Liver (tissue), 9 donors: ENCODE measurements around the gene PSMB9. TPM values are rescaled to one million over a fixed set of nuclear protein-coding genes. Genes with fewer than 3 reads are reported as not detected.

Experiments used
- DNase-seq: peaks from one replicate; pipeline ENCODE4 v3.0.0-alpha.2; 2017; ENCODE audit warnings: low spot score
- H3K27ac ChIP-seq, 2 donors: one replicate each; pipeline ENCODE4 v1.7.0; 2013; ENCODE audit warnings: inconsistent platforms in 2 of 2, low read length in 2 of 2, control low read depth in 1 of 2, low read depth in 1 of 2, mild to moderate bottlenecking in 1 of 2
- H3K27me3 ChIP-seq, 4 donors: one replicate each; pipeline versions ENCODE4 v1.6.1 to v1.7.0; 2013; ENCODE audit warnings: low read length in 3 of 4, inconsistent platforms in 1 of 4, mild to moderate bottlenecking in 1 of 4, moderate library complexity in 1 of 4; ENCODE audit not compliant: control insufficient read depth in 4 of 4, insufficient read depth in 4 of 4
- H3K36me3 ChIP-seq, 4 donors: one replicate each; pipeline versions ENCODE4 v1.6.1 to v1.7.0; 2013; ENCODE audit warnings: low read length in 3 of 4, mild to moderate bottlenecking in 3 of 4, low read depth in 1 of 4, moderate library complexity in 1 of 4; ENCODE audit not compliant: control insufficient read depth in 4 of 4, insufficient read depth in 3 of 4
- H3K4me1 ChIP-seq, 4 donors: one replicate each; pipeline versions ENCODE4 v1.6.1 to v1.7.0; 2013; ENCODE audit warnings: low read length in 3 of 4, mild to moderate bottlenecking in 3 of 4, moderate library complexity in 1 of 4; ENCODE audit not compliant: control insufficient read depth in 4 of 4, insufficient read depth in 4 of 4
- H3K4me3 ChIP-seq, 3 donors: one replicate each; pipeline versions ENCODE4 v1.6.1 to v1.7.0; 2013; ENCODE audit warnings: low read length in 3 of 3, control low read depth in 1 of 3, low read depth in 1 of 3, mild to moderate bottlenecking in 1 of 3
- H3K9ac ChIP-seq, 2 donors: one replicate each; pipeline ENCODE4 v1.7.0; 2013; ENCODE audit warnings: low read length in 2 of 2, mild to moderate bottlenecking in 2 of 2, moderate library complexity in 2 of 2, control low read depth in 1 of 2, low read depth in 1 of 2
- H3K9me3 ChIP-seq, 4 donors: one replicate each; pipeline versions ENCODE4 v1.6.1 to v1.7.0; 2013; ENCODE audit warnings: low read length in 3 of 4; ENCODE audit not compliant: control insufficient read depth in 4 of 4
- EGR1 ChIP-seq, 2 donors: IDR thresholded peaks; 2 replicates each; pipeline ENCODE4 v1.6.1; 2016 to 2018; ENCODE audit warnings: antibody characterized with exemption in 2 of 2, low read depth in 2 of 2
- FOXA1 ChIP-seq: IDR thresholded peaks from 2 replicates; pipeline ENCODE4 v1.6.1; 2016; ENCODE audit warnings: antibody characterized with exemption
- FOXA2 ChIP-seq: IDR thresholded peaks from 2 replicates; pipeline ENCODE4 v1.6.1; 2016; ENCODE audit warnings: antibody characterized with exemption
- GABPA ChIP-seq, 2 donors: IDR thresholded peaks in 1 of 2; conservative IDR thresholded peaks in 1 of 2; 2 replicates each; pipeline ENCODE4 v1.6.1; 2016; ENCODE audit warnings: antibody characterized with exemption in 2 of 2, mild to moderate bottlenecking in 1 of 2, moderate library complexity in 1 of 2
- HNF4A ChIP-seq, 2 donors: conservative IDR thresholded peaks; 2 replicates each; pipeline ENCODE4 v1.6.1; 2016; ENCODE audit warnings: antibody characterized with exemption in 2 of 2, mild to moderate bottlenecking in 2 of 2
- HNF4G ChIP-seq: IDR thresholded peaks from 2 replicates; pipeline ENCODE4 v1.6.1; 2016; ENCODE audit warnings: antibody characterized with exemption
- JUND ChIP-seq, 2 donors: IDR thresholded peaks; 2 replicates each; pipeline ENCODE4 v1.6.1; 2016; ENCODE audit warnings: antibody characterized with exemption in 2 of 2
- NR2F2 ChIP-seq: IDR thresholded peaks from 2 replicates; pipeline ENCODE4 v1.6.1; 2016; ENCODE audit warnings: antibody characterized with exemption
- RAD21 ChIP-seq, 2 donors: IDR thresholded peaks; 2 replicates each; pipeline ENCODE4 v1.6.1; 2016; ENCODE audit warnings: antibody characterized with exemption in 2 of 2, mild to moderate bottlenecking in 2 of 2
- RXRA ChIP-seq, 2 donors: IDR thresholded peaks; 2 replicates each; pipeline ENCODE4 v1.6.1; 2017 to 2018; ENCODE audit warnings: antibody characterized with exemption in 2 of 2, mild to moderate bottlenecking in 1 of 2
- SP1 ChIP-seq: IDR thresholded peaks from 2 replicates; pipeline ENCODE4 v1.6.1; 2018; ENCODE audit warnings: antibody characterized with exemption, mild to moderate bottlenecking
- TAF1 ChIP-seq: conservative IDR thresholded peaks from 2 replicates; pipeline ENCODE4 v1.6.1; 2016; ENCODE audit warnings: antibody characterized with exemption, mild to moderate bottlenecking
- YY1 ChIP-seq: IDR thresholded peaks from 2 replicates; pipeline ENCODE4 v1.6.1; 2016; ENCODE audit warnings: antibody characterized with exemption, mild to moderate bottlenecking
- WGBS: extraction: QIAGEN DNeasy Blood & Tissue Kit; methylation state at CpG from one replicate; pipeline ENCODE4 v1.1.7; 2013; 5-methylcytosine and 5-hydroxymethylcytosine counted together
- polyA plus RNA-seq, 2 donors: library from polyadenylated mRNA; stranded (reverse) in 1 of 2; unstranded in 1 of 2; fragments of 200-250 nt in 1 of 2; fragments of >200 nt in 1 of 2; fragmentation: Nextera tagmentation in 1 of 2; extraction: Ambion mirVana in 1 of 2; gene quantifications; one replicate each; pipeline versions ENCODE4 v1.2.1 to v1.2.3, GENCODE V29; 2013 to 2015
- total RNA-seq, 2 donors: library from RNA; depleted of rRNA; stranded (reverse); fragments of >200 nt; gene quantifications; one replicate each; pipeline ENCODE4 v1.2.3, GENCODE V29; 2014
- TF ChIP-seq, protein P1 (sequence below): IDR thresholded peaks from 2 replicates; pipeline ENCODE4 v1.6.1; 2016; ENCODE audit warnings: antibody characterized with exemption, mild to moderate bottlenecking
- TF ChIP-seq, protein P2 (sequence below): IDR thresholded peaks from 2 replicates; pipeline ENCODE4 v1.6.1; 2016; ENCODE audit warnings: antibody characterized with exemption
- TF ChIP-seq, protein P3 (sequence below): IDR thresholded peaks from 2 replicates; pipeline ENCODE4 v1.6.1; 2016; ENCODE audit warnings: antibody characterized with exemption
- TF ChIP-seq, protein P4 (sequence below): fragments of 150-350 bp; IDR thresholded peaks from 2 replicates; pipeline ENCODE4 v1.5.1; 2017; ENCODE audit warnings: improper control_type of control experiment, low read depth, low read length; ENCODE audit not compliant: missing input control
- donor health status: healthy.
- donor health status: healthy.
- donor health status: healthy.
- donor health status: healthy.
- donor health status: healthy.

The PSMB9 gene
- total and polyA plus RNA-seq, 4 donors: 11.7 to 31.6 (median 20.2) TPM

DNA sequence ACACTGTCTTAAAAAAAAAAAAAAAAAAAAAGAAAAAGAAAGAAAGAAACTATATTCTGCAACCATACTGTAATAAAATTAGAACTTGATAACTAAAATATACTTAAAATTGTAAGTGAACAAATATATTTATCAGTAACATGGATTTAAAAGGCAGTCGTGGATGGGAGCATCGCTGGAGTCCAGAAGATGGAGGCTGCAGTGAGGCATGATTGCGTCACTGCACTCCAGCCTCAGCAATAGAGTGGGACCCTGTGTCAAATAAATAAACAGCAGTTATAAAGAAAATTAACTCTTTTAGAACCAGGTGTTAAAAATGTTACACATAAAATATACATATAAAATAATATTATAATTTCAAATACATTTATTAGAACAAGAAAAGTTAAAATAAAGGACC, 8.7 kb downstream of the PSMB9 start:
- 75% methylated on average over 3 of the region's 3 CpGs for WGBS
- Histone ChIP-seq H3K36me3 (peaks cover 2 to 19% (median 18%) of the 10 kb centered on the region in 4 donors), H3K4me3 (no peak overlapping the region), H3K4me1 (peaks cover 0 to 2% (median 0%) of the 10 kb centered on the region in 4 donors), H3K9ac (no peak overlapping the region), H3K27me3 (no peaks in the 10 kb centered on the region), H3K27ac (no peak overlapping the region), H3K9me3 (no peaks in the 10 kb centered on the region)
- TF ChIP-seq HNF4A (conservative IDR thresholded peaks at IDR 0.05) (no peak), FOXA2 (no peak), SP1 (no peak), TAF1 (no peak), YY1 (no peak), RAD21 (IDR thresholded peaks at IDR 0.05) (no peak), EGR1 (IDR thresholded peaks at IDR 0.05; ENCODE audit: low read depth in 2 of 2) (no peak), GABPA (IDR thresholded peaks at IDR 0.05 in 1 of 2, conservative IDR thresholded peaks at IDR 0.05 in 1 of 2) (no peak), FOXA1 (no peak), HNF4G (no peak), RXRA (IDR thresholded peaks at IDR 0.05) (no peak), NR2F2 (no peak), JUND (IDR thresholded peaks at IDR 0.05) (no peak)
- TF ChIP-seq, protein P1, sequence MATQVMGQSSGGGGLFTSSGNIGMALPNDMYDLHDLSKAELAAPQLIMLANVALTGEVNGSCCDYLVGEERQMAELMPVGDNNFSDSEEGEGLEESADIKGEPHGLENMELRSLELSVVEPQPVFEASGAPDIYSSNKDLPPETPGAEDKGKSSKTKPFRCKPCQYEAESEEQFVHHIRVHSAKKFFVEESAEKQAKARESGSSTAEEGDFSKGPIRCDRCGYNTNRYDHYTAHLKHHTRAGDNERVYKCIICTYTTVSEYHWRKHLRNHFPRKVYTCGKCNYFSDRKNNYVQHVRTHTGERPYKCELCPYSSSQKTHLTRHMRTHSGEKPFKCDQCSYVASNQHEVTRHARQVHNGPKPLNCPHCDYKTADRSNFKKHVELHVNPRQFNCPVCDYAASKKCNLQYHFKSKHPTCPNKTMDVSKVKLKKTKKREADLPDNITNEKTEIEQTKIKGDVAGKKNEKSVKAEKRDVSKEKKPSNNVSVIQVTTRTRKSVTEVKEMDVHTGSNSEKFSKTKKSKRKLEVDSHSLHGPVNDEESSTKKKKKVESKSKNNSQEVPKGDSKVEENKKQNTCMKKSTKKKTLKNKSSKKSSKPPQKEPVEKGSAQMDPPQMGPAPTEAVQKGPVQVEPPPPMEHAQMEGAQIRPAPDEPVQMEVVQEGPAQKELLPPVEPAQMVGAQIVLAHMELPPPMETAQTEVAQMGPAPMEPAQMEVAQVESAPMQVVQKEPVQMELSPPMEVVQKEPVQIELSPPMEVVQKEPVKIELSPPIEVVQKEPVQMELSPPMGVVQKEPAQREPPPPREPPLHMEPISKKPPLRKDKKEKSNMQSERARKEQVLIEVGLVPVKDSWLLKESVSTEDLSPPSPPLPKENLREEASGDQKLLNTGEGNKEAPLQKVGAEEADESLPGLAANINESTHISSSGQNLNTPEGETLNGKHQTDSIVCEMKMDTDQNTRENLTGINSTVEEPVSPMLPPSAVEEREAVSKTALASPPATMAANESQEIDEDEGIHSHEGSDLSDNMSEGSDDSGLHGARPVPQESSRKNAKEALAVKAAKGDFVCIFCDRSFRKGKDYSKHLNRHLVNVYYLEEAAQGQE: no peak
- TF ChIP-seq, protein P2, sequence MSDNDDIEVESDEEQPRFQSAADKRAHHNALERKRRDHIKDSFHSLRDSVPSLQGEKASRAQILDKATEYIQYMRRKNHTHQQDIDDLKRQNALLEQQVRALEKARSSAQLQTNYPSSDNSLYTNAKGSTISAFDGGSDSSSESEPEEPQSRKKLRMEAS: no peak
- TF ChIP-seq, protein P3, sequence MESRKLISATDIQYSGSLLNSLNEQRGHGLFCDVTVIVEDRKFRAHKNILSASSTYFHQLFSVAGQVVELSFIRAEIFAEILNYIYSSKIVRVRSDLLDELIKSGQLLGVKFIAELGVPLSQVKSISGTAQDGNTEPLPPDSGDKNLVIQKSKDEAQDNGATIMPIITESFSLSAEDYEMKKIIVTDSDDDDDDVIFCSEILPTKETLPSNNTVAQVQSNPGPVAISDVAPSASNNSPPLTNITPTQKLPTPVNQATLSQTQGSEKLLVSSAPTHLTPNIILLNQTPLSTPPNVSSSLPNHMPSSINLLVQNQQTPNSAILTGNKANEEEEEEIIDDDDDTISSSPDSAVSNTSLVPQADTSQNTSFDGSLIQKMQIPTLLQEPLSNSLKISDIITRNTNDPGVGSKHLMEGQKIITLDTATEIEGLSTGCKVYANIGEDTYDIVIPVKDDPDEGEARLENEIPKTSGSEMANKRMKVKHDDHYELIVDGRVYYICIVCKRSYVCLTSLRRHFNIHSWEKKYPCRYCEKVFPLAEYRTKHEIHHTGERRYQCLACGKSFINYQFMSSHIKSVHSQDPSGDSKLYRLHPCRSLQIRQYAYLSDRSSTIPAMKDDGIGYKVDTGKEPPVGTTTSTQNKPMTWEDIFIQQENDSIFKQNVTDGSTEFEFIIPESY: no peak
- TF ChIP-seq, protein P4, sequence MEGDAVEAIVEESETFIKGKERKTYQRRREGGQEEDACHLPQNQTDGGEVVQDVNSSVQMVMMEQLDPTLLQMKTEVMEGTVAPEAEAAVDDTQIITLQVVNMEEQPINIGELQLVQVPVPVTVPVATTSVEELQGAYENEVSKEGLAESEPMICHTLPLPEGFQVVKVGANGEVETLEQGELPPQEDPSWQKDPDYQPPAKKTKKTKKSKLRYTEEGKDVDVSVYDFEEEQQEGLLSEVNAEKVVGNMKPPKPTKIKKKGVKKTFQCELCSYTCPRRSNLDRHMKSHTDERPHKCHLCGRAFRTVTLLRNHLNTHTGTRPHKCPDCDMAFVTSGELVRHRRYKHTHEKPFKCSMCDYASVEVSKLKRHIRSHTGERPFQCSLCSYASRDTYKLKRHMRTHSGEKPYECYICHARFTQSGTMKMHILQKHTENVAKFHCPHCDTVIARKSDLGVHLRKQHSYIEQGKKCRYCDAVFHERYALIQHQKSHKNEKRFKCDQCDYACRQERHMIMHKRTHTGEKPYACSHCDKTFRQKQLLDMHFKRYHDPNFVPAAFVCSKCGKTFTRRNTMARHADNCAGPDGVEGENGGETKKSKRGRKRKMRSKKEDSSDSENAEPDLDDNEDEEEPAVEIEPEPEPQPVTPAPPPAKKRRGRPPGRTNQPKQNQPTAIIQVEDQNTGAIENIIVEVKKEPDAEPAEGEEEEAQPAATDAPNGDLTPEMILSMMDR: no peak
- no peak for DNase-seq
